Body of pancreas (tissue), 4 donors: ENCODE data around the gene PIK3C2B.

ENCODE experiments used
- CTCF ChIP-seq, 7 experiments: fragments of 450-650 bp in 4 of 7; fragments of 200-600 bp in 3 of 7; sonication (generic) in 3 of 7; IDR thresholded peaks; one replicate each; pipeline ENCODE4 v1.5.1; 2016 to 2019; ENCODE audit warnings: antibody characterized with exemption in 7 of 7
- POLR2A ChIP-seq, 3 donors: fragments of 450-650 bp; IDR thresholded peaks; one replicate each; pipeline ENCODE4 v1.6.1; 2016; ENCODE audit warnings: antibody characterized with exemption in 3 of 3, mild to moderate bottlenecking in 2 of 3

GRCh38 chr1:204480515-204480914 is 14.1 kb downstream of the PIK3C2B start:
- TF ChIP-seq CTCF (IDR thresholded peaks at IDR 0.05) (no peak), POLR2A (IDR thresholded peaks at IDR 0.05) (no peak)
